ENCODE data around the gene CDC42. TPM values are rescaled to one million over a fixed set of nuclear protein-coding genes. Genes with fewer than 3 reads are reported as not detected.

Gene CDC42
- 313 and 321 TPM in 2 replicates for total RNA-seq

GRCh38 chr1:22052115-22053016 is at the start of gene CDC42:
CDC42 (plus strand) TSS chr1:22052709; CDS start chr1:22078479, 25,770 bp downstream.

Other genes starting within 250 kb of the CDC42 start
- not detected in 2 replicates for gene LDLRAD2, start 240.4 kb upstream of the CDC42 start, total RNA-seq
- 73.9 and 164 TPM in 2 replicates for gene HSPG2, start 115.4 kb upstream of the CDC42 start, total RNA-seq
- gene CELA3B, start 75.7 kb upstream of the CDC42 start, total RNA-seq: not detected in 2 replicates
- not detected in 2 replicates for gene CELA3A, start 51.1 kb upstream of the CDC42 start, total RNA-seq
- 0.08 TPM in 1 of 2 replicates, not detected in the other for gene WNT4, start 90.4 kb downstream of the CDC42 start, total RNA-seq

Data from hair follicular keratinocyte (primary cell).